Liver (tissue), 9 donors: ENCODE data around the gene BARHL2. TPM values are rescaled to one million over a fixed set of nuclear protein-coding genes. Genes with fewer than 3 reads are reported as not detected.

Source experiments
- DNase-seq: peaks from one replicate; pipeline ENCODE4 v3.0.0-alpha.2; 2017; ENCODE audit warnings: low spot score
- H3K27ac ChIP-seq, 2 donors: one replicate each; pipeline ENCODE4 v1.7.0; 2013; ENCODE audit warnings: inconsistent platforms in 2 of 2, low read length in 2 of 2, control low read depth in 1 of 2, low read depth in 1 of 2, mild to moderate bottlenecking in 1 of 2
- H3K27me3 ChIP-seq, 4 donors: one replicate each; pipeline versions ENCODE4 v1.6.1 to v1.7.0; 2013; ENCODE audit warnings: low read length in 3 of 4, inconsistent platforms in 1 of 4, mild to moderate bottlenecking in 1 of 4, moderate library complexity in 1 of 4; ENCODE audit not compliant: control insufficient read depth in 4 of 4, insufficient read depth in 4 of 4
- H3K36me3 ChIP-seq, 4 donors: one replicate each; pipeline versions ENCODE4 v1.6.1 to v1.7.0; 2013; ENCODE audit warnings: low read length in 3 of 4, mild to moderate bottlenecking in 3 of 4, low read depth in 1 of 4, moderate library complexity in 1 of 4; ENCODE audit not compliant: control insufficient read depth in 4 of 4, insufficient read depth in 3 of 4
- H3K4me1 ChIP-seq, 4 donors: one replicate each; pipeline versions ENCODE4 v1.6.1 to v1.7.0; 2013; ENCODE audit warnings: low read length in 3 of 4, mild to moderate bottlenecking in 3 of 4, moderate library complexity in 1 of 4; ENCODE audit not compliant: control insufficient read depth in 4 of 4, insufficient read depth in 4 of 4
- H3K4me3 ChIP-seq, 3 donors: one replicate each; pipeline versions ENCODE4 v1.6.1 to v1.7.0; 2013; ENCODE audit warnings: low read length in 3 of 3, control low read depth in 1 of 3, low read depth in 1 of 3, mild to moderate bottlenecking in 1 of 3
- H3K9ac ChIP-seq, 2 donors: one replicate each; pipeline ENCODE4 v1.7.0; 2013; ENCODE audit warnings: low read length in 2 of 2, mild to moderate bottlenecking in 2 of 2, moderate library complexity in 2 of 2, control low read depth in 1 of 2, low read depth in 1 of 2
- H3K9me3 ChIP-seq, 4 donors: one replicate each; pipeline versions ENCODE4 v1.6.1 to v1.7.0; 2013; ENCODE audit warnings: low read length in 3 of 4; ENCODE audit not compliant: control insufficient read depth in 4 of 4
- ATF3 ChIP-seq: IDR thresholded peaks from 2 replicates; pipeline ENCODE4 v1.6.1; 2016; ENCODE audit warnings: antibody characterized with exemption
- EGR1 ChIP-seq, 2 donors: IDR thresholded peaks; 2 replicates each; pipeline ENCODE4 v1.6.1; 2016 to 2018; ENCODE audit warnings: antibody characterized with exemption in 2 of 2, low read depth in 2 of 2
- FOXA1 ChIP-seq: IDR thresholded peaks from 2 replicates; pipeline ENCODE4 v1.6.1; 2016; ENCODE audit warnings: antibody characterized with exemption
- FOXA2 ChIP-seq: IDR thresholded peaks from 2 replicates; pipeline ENCODE4 v1.6.1; 2016; ENCODE audit warnings: antibody characterized with exemption
- GABPA ChIP-seq, 2 donors: IDR thresholded peaks in 1 of 2; conservative IDR thresholded peaks in 1 of 2; 2 replicates each; pipeline ENCODE4 v1.6.1; 2016; ENCODE audit warnings: antibody characterized with exemption in 2 of 2, mild to moderate bottlenecking in 1 of 2, moderate library complexity in 1 of 2
- HNF4A ChIP-seq, 2 donors: conservative IDR thresholded peaks; 2 replicates each; pipeline ENCODE4 v1.6.1; 2016; ENCODE audit warnings: antibody characterized with exemption in 2 of 2, mild to moderate bottlenecking in 2 of 2
- HNF4G ChIP-seq: IDR thresholded peaks from 2 replicates; pipeline ENCODE4 v1.6.1; 2016; ENCODE audit warnings: antibody characterized with exemption
- JUND ChIP-seq, 2 donors: IDR thresholded peaks; 2 replicates each; pipeline ENCODE4 v1.6.1; 2016; ENCODE audit warnings: antibody characterized with exemption in 2 of 2
- NR2F2 ChIP-seq: IDR thresholded peaks from 2 replicates; pipeline ENCODE4 v1.6.1; 2016; ENCODE audit warnings: antibody characterized with exemption
- RAD21 ChIP-seq, 2 donors: IDR thresholded peaks; 2 replicates each; pipeline ENCODE4 v1.6.1; 2016; ENCODE audit warnings: antibody characterized with exemption in 2 of 2, mild to moderate bottlenecking in 2 of 2
- RXRA ChIP-seq, 2 donors: IDR thresholded peaks; 2 replicates each; pipeline ENCODE4 v1.6.1; 2017 to 2018; ENCODE audit warnings: antibody characterized with exemption in 2 of 2, mild to moderate bottlenecking in 1 of 2
- SP1 ChIP-seq: IDR thresholded peaks from 2 replicates; pipeline ENCODE4 v1.6.1; 2018; ENCODE audit warnings: antibody characterized with exemption, mild to moderate bottlenecking
- TAF1 ChIP-seq: conservative IDR thresholded peaks from 2 replicates; pipeline ENCODE4 v1.6.1; 2016; ENCODE audit warnings: antibody characterized with exemption, mild to moderate bottlenecking
- YY1 ChIP-seq: IDR thresholded peaks from 2 replicates; pipeline ENCODE4 v1.6.1; 2016; ENCODE audit warnings: antibody characterized with exemption, mild to moderate bottlenecking
- ZBTB33 ChIP-seq: IDR thresholded peaks from 2 replicates; pipeline ENCODE4 v1.6.1; 2016; ENCODE audit warnings: antibody characterized with exemption
- WGBS: extraction: QIAGEN DNeasy Blood & Tissue Kit; methylation state at CpG from one replicate; pipeline ENCODE4 v1.1.7; 2013; 5-methylcytosine and 5-hydroxymethylcytosine counted together
- polyA plus RNA-seq, 2 donors: library from polyadenylated mRNA; stranded (reverse) in 1 of 2; unstranded in 1 of 2; fragments of 200-250 nt in 1 of 2; fragments of >200 nt in 1 of 2; fragmentation: Nextera tagmentation in 1 of 2; extraction: Ambion mirVana in 1 of 2; gene quantifications; one replicate each; pipeline versions ENCODE4 v1.2.1 to v1.2.3, GENCODE V29; 2013 to 2015
- total RNA-seq, 2 donors: library from RNA; depleted of rRNA; stranded (reverse); fragments of >200 nt; gene quantifications; one replicate each; pipeline ENCODE4 v1.2.3, GENCODE V29; 2014
- TF ChIP-seq, protein P1 (sequence below): IDR thresholded peaks from 2 replicates; pipeline ENCODE4 v1.6.1; 2016; ENCODE audit warnings: antibody characterized with exemption, mild to moderate bottlenecking
- donor health status: healthy.
- donor health status: healthy.
- donor health status: healthy.
- donor health status: healthy.
- donor health status: healthy.

The BARHL2 gene
- total and polyA plus RNA-seq, 4 donors, result not detected

- H3K4me3 ChIP-seq, result no peak overlapping the region
- WGBS, result 15% methylated on average over 5 of the region's 5 CpGs
- no peak for TF ChIP-seq RXRA (IDR thresholded peaks at IDR 0.05)
- TF ChIP-seq JUND (IDR thresholded peaks at IDR 0.05), result no peak
- TF ChIP-seq GABPA (IDR thresholded peaks at IDR 0.05 in 1 of 2, conservative IDR thresholded peaks at IDR 0.05 in 1 of 2), result no peak
- no peak for TF ChIP-seq NR2F2
- TF ChIP-seq TAF1, result no peak
- no peak for TF ChIP-seq ZBTB33
- no peak for TF ChIP-seq RAD21 (IDR thresholded peaks at IDR 0.05)
- TF ChIP-seq HNF4G, result no peak
- TF ChIP-seq, protein P1, sequence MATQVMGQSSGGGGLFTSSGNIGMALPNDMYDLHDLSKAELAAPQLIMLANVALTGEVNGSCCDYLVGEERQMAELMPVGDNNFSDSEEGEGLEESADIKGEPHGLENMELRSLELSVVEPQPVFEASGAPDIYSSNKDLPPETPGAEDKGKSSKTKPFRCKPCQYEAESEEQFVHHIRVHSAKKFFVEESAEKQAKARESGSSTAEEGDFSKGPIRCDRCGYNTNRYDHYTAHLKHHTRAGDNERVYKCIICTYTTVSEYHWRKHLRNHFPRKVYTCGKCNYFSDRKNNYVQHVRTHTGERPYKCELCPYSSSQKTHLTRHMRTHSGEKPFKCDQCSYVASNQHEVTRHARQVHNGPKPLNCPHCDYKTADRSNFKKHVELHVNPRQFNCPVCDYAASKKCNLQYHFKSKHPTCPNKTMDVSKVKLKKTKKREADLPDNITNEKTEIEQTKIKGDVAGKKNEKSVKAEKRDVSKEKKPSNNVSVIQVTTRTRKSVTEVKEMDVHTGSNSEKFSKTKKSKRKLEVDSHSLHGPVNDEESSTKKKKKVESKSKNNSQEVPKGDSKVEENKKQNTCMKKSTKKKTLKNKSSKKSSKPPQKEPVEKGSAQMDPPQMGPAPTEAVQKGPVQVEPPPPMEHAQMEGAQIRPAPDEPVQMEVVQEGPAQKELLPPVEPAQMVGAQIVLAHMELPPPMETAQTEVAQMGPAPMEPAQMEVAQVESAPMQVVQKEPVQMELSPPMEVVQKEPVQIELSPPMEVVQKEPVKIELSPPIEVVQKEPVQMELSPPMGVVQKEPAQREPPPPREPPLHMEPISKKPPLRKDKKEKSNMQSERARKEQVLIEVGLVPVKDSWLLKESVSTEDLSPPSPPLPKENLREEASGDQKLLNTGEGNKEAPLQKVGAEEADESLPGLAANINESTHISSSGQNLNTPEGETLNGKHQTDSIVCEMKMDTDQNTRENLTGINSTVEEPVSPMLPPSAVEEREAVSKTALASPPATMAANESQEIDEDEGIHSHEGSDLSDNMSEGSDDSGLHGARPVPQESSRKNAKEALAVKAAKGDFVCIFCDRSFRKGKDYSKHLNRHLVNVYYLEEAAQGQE, result no peak
- TF ChIP-seq FOXA2, result no peak
- TF ChIP-seq SP1, result no peak
- TF ChIP-seq HNF4A (conservative IDR thresholded peaks at IDR 0.05), result no peak
- TF ChIP-seq EGR1 (IDR thresholded peaks at IDR 0.05; ENCODE audit: low read depth in 2 of 2), result no peak
These were observed 5.4 kb downstream of the BARHL2 start for GRCh38 chr1:90711696-90712095.

DNA sequence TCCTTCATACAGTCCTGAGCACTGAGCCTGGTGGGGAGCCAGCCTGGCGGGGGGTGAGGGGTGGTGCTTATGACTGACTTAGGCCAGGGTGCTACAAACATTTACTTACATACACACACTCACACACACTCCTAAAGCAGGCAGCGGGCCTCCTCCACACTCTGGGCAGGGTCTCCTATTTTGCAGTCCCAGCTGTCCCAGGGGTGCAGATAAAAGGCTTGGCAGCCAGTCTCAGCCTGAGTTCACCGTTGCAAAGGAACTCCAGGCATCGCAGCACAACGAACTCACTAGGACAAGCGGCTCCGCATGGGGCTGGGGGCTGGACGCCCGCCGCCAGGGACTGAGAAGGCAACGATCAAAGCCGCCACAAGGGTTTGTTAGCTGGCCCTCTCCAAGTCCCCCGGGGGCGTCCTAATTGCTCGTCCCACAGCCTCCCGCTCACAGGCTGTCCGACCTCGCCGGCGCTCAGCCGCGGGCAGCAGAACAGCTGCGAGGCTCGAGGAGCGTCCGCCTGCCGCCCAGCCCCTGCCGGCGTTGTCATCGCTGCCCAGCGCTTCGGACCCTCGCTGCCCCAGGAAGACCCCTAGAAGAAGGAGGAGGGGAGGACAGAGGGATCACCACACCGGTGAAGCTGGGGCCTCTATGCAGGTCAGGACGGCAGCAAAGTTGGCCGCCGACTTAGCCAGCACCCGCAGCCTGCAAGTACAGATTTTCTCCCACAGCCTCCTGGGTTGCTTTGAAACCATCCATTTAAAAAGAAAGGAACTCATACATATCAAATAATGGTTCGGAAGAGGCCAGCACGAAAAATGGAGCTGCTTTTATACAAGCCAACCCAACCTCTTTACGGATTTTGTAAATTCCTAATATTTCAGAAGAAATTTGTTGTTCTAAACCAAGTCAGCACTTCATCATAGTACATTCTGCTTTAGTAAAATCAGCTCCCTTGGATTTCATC, 6.2 kb downstream of the BARHL2 start:
- Histone ChIP-seq H3K36me3 (no peaks in the 10 kb centered on the region), H3K9me3 (no peaks in the 10 kb centered on the region), H3K4me3 (no peak overlapping the region), H3K9ac (no peak overlapping the region), H3K27ac (no peak overlapping the region), H3K27me3 (peaks cover 0 to 50% (median 25%) of the 10 kb centered on the region in 4 donors), H3K4me1 (peaks cover 8 to 14% (median 12%) of the 10 kb centered on the region in 4 donors)
- DNase-seq, result no peak
- TF ChIP-seq RAD21 (IDR thresholded peaks at IDR 0.05) (no peak), FOXA1 (no peak), YY1 (no peak), FOXA2 (no peak), NR2F2 (no peak), ATF3 (no peak)
- WGBS, result 4% methylated on average over 41 of the region's 41 CpGs

More at GRCh38 chr1:90711696-90712095, 5.4 kb downstream of the BARHL2 start:
- no peaks in the 10 kb centered on the region for H3K9me3 ChIP-seq
- peaks cover 5 to 10% (median 7%) of the 10 kb centered on the region in 4 donors for H3K4me1 ChIP-seq
- H3K27ac ChIP-seq, result no peak overlapping the region
- no peak overlapping the region for H3K9ac ChIP-seq
- no peaks in the 10 kb centered on the region for H3K36me3 ChIP-seq
- no peak for DNase-seq
- peaks cover 0 to 50% (median 24%) of the 10 kb centered on the region in 4 donors for H3K27me3 ChIP-seq
